DND-41 (cell line): ENCODE results near the gene LINS1.

Source experiments
- CTCF ChIP-seq: IDR thresholded peaks from 2 replicates; pipeline ENCODE4 v1.5.1; 2012; ENCODE audit warnings: borderline replicate concordance, low read length, moderate library complexity, mild to moderate bottlenecking; ENCODE audit not compliant: poor library complexity, severe bottlenecking; ENCODE audit errors: extremely low read depth
- EZH2 ChIP-seq: IDR thresholded peaks from 3 replicates; pipeline ENCODE4 v1.6.1; 2012; ENCODE audit warnings: borderline replicate concordance, low read depth, mild to moderate bottlenecking, moderate library complexity, low read length, inconsistent platforms; ENCODE audit not compliant: severe bottlenecking

- TF ChIP-seq CTCF (no peak), EZH2 (no peak)
These were observed 32.6 kb downstream of the LINS1 start for GRCh38 chr15:100569391-100569790.
